Astrocyte (in vitro differentiated cells and primary cell): ENCODE results near the gene SP3.

Experiments used
- EZH2 ChIP-seq: IDR thresholded peaks from 2 replicates; pipeline ENCODE4 v1.6.1; 2012; ENCODE audit warnings: mild to moderate bottlenecking, low read length, inconsistent platforms; ENCODE audit not compliant: insufficient read depth
- TF ChIP-seq, protein P1 (sequence below): IDR thresholded peaks from 2 replicates; pipeline ENCODE4 v1.5.1; 2011; ENCODE audit warnings: low read depth, mild to moderate bottlenecking, inconsistent platforms, low read length, moderate library complexity; ENCODE audit not compliant: insufficient read depth

DNA sequence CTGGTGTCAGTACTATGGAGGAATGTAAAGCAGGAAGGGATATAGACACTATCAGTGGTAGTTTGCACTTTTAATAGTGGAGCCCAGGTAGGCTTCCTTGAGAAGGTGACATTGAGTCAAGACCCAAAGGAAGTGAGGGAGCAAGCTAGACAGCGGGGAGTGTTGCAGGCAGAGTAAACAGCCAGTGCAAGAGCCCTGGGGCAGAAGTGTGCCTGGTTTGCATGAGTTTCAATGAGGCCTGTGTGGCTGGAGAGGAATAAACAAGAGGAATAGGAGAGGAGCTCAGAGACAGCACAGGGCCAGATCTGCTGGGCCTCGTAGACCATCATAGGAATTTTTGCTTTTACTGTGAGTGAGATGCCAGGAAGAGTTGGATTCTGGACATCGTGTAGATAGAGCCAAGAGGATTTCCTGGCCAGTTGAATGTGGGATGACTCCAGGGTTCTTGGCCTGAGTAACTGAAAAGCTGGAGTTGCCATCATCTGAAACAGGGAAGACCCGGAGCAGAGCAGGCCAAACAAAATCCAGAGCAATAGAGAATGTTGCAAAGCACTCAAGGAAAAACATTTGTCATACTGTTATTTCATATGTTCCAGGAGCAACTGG lies 102.5 kb downstream of the SP3 start:
- no peak for TF ChIP-seq EZH2
- TF ChIP-seq, protein P1, sequence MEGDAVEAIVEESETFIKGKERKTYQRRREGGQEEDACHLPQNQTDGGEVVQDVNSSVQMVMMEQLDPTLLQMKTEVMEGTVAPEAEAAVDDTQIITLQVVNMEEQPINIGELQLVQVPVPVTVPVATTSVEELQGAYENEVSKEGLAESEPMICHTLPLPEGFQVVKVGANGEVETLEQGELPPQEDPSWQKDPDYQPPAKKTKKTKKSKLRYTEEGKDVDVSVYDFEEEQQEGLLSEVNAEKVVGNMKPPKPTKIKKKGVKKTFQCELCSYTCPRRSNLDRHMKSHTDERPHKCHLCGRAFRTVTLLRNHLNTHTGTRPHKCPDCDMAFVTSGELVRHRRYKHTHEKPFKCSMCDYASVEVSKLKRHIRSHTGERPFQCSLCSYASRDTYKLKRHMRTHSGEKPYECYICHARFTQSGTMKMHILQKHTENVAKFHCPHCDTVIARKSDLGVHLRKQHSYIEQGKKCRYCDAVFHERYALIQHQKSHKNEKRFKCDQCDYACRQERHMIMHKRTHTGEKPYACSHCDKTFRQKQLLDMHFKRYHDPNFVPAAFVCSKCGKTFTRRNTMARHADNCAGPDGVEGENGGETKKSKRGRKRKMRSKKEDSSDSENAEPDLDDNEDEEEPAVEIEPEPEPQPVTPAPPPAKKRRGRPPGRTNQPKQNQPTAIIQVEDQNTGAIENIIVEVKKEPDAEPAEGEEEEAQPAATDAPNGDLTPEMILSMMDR: no peak
